K562 (cell line): ENCODE measurements around the gene IFNAR2. TPM values are rescaled to one million over a fixed set of nuclear protein-coding genes. Genes with fewer than 3 reads are reported as not detected.

Experiments used
- ATAC-seq: fragments of 200-7000 bp; cut with Tn5 transposase; 3 replicates; pipeline ENCODE4 v1.9.1; 2020; ENCODE audit warnings: moderate library complexity
- BruUV-seq: library from RNA; stranded (reverse); fragments of 400-500 nt; replicated peaks from 2 replicates; lab custom pipeline; 2021; lab: Mats Ljungman, UMichigan
- CTCF ChIA-PET: fragments of 300-600 bp; formaldehyde crosslinking; extraction: SDS; loops from one replicate; lab custom pipeline; 2021; ENCODE audit warnings: low intra/inter-chr PET ratio; lab: Yijun Ruan, JAX
- POLR2A ChIA-PET: fragments of 300-600, 350-650 bp; sonication (Branson Sonifier 250); formaldehyde crosslinking; extraction: SDS; loops from one replicate; lab custom pipeline; 2021; ENCODE audit warnings: antibody characterized with exemption, inconsistent platforms; lab: Yijun Ruan, JAX
- DNase-seq, 4 experiments: peaks; one replicate each; pipeline versions ENCODE4 v3.0.0 to v3.0.0-alpha.2; 2011 to 2018; ENCODE audit warnings: low spot score in 3 of 4, mixed read lengths in 3 of 4; ENCODE audit errors: extremely low read depth in 1 of 4
- FAIRE-seq: peaks from 2 replicates; lab custom pipeline; 2011; peaks lifted over from hg19 to GRCh38; lab: Jason Lieb, UNC
- H2AFZ ChIP-seq: 2 replicates; pipeline ENCODE4 v1.6.0; 2011; ENCODE audit warnings: low read depth, low read length, control low read depth, inconsistent platforms
- H3K27ac ChIP-seq: fragments of 200-600 bp; 3 replicates; pipeline ENCODE4 v1.8.0; 2011; ENCODE audit warnings: low read depth, mild to moderate bottlenecking, control low read depth, inconsistent platforms, low read length, moderate library complexity, mixed read lengths; ENCODE audit errors: extremely low read depth
- H3K27me3 ChIP-seq, 2 experiments: fragments of 300-600 bp in 1 of 2; 2 replicates in 1 of 2; 3 replicates in 1 of 2; pipeline versions ENCODE4 v1.6.0 to v1.8.0; 2011; ENCODE audit warnings: inconsistent platforms in 2 of 2, low read length in 2 of 2, mild to moderate bottlenecking in 1 of 2, mixed read lengths in 1 of 2, moderate library complexity in 1 of 2; ENCODE audit not compliant: control insufficient read depth in 2 of 2, insufficient read depth in 2 of 2
- H3K36me3 ChIP-seq: fragments of 300-600 bp; 3 replicates; pipeline ENCODE4 v1.8.0; 2011; ENCODE audit warnings: mild to moderate bottlenecking, low read length, inconsistent platforms; ENCODE audit not compliant: control insufficient read depth, insufficient read depth
- H3K4me1 ChIP-seq, 2 experiments: fragments of 200-600 bp in 1 of 2; replicated peaks in 1 of 2; 2 replicates in 1 of 2; 3 replicates in 1 of 2; pipeline versions ENCODE4 v1.5.1 to v1.8.0; 2011; ENCODE audit warnings: inconsistent platforms in 2 of 2, low read length in 2 of 2, mild to moderate bottlenecking in 1 of 2, mixed read lengths in 1 of 2, moderate library complexity in 1 of 2; ENCODE audit not compliant: control insufficient read depth in 2 of 2, insufficient read depth in 2 of 2
- H3K4me2 ChIP-seq: 2 replicates; pipeline ENCODE4 v1.6.1; 2011; ENCODE audit warnings: low read length, control low read depth, inconsistent platforms, mixed read lengths; ENCODE audit not compliant: insufficient read depth
- H3K4me3 ChIP-seq: fragments of 200-600 bp; sonication (generic), shearing (Covaris generic); 2 replicates; pipeline ENCODE4 v1.5.1; 2016; ENCODE audit warnings: control low read depth, inconsistent platforms
- H3K79me2 ChIP-seq: fragments of 200-600 bp; 3 replicates; pipeline ENCODE4 v1.8.0; 2011; ENCODE audit warnings: low read length, inconsistent platforms; ENCODE audit not compliant: control insufficient read depth, insufficient read depth
- H3K9ac ChIP-seq, 2 experiments: 2 replicates each; pipeline versions ENCODE4 v1.6.0 to v1.6.1; 2011; ENCODE audit warnings: low read depth in 2 of 2, low read length in 2 of 2, control low read depth in 1 of 2, inconsistent platforms in 1 of 2, mild to moderate bottlenecking in 1 of 2, mixed read lengths in 1 of 2; ENCODE audit not compliant: insufficient read depth in 1 of 2
- H3K9me1 ChIP-seq: one replicate; pipeline ENCODE4 v1.6.0; 2011; ENCODE audit warnings: inconsistent platforms, mild to moderate bottlenecking, low read length, moderate library complexity; ENCODE audit not compliant: control insufficient read depth, insufficient read depth
- H3K9me3 ChIP-seq: replicated peaks from 2 replicates; pipeline ENCODE4 v1.5.1; 2011; ENCODE audit warnings: low read depth, low read length, inconsistent platforms; ENCODE audit not compliant: control insufficient read depth, insufficient read depth
- H4K20me1 ChIP-seq: replicated peaks from 2 replicates; pipeline ENCODE4 v1.6.1; 2011; ENCODE audit warnings: low read length, inconsistent platforms, mixed read lengths; ENCODE audit not compliant: control insufficient read depth, insufficient read depth
- BCOR ChIP-seq: fragments of 450-650 bp; IDR thresholded peaks from 2 replicates; pipeline ENCODE4 v1.6.1; 2016
- BRF2 ChIP-seq: IDR thresholded peaks from 3 replicates; pipeline ENCODE4 v1.6.1; 2011; ENCODE audit warnings: borderline replicate concordance, mild to moderate bottlenecking; ENCODE audit not compliant: insufficient read length, insufficient read depth
- CBX2 ChIP-seq: fragments of 200-600 bp; sonication (generic); IDR thresholded peaks from one replicate; pipeline ENCODE4 v1.6.1; 2012; ENCODE audit warnings: mild to moderate bottlenecking, low read length, inconsistent platforms; ENCODE audit not compliant: insufficient read depth, poor library complexity, severe bottlenecking
- CEBPG ChIP-seq, 3 experiments: fragments of 200-800 bp in 1 of 3; sonication (Bioruptor generic) in 1 of 3; sonication (generic) in 1 of 3; formaldehyde crosslinking in 1 of 3; IDR thresholded peaks in 2 of 3; conservative IDR thresholded peaks in 1 of 3; 2 replicates each; pipeline versions ENCODE4 v1.6.1 to v1.8.0; 2016 to 2022; ENCODE audit warnings: missing compliant biosample characterization in 2 of 3, missing genetic modification characterization in 2 of 3, mild to moderate bottlenecking in 1 of 3, missing genetic modification reagents in 1 of 3
- GABPB2 ChIP-seq: fragments of 250-450 bp; sonication (Bioruptor Pico); conservative IDR thresholded peaks from 2 replicates; pipeline ENCODE4 v1.5.1; 2021; ENCODE audit warnings: mild to moderate bottlenecking
- HBP1 ChIP-seq: fragments of 450-650 bp; formaldehyde crosslinking; IDR thresholded peaks from 2 replicates; pipeline ENCODE4 v1.4.0; 2022; ENCODE audit warnings: missing genetic modification characterization
- LEF1 ChIP-seq: fragments of 450-650 bp; IDR thresholded peaks from 2 replicates; pipeline ENCODE4 v1.6.1; 2016; ENCODE audit warnings: mild to moderate bottlenecking
- MTA1 ChIP-seq: fragments of 450-650 bp; IDR thresholded peaks from 2 replicates; pipeline ENCODE4 v1.6.1; 2017; ENCODE audit warnings: borderline replicate concordance
- SIN3B ChIP-seq: fragments of 450-650 bp; IDR thresholded peaks from 2 replicates; pipeline ENCODE4 v1.6.1; 2017; ENCODE audit warnings: low read depth, mild to moderate bottlenecking, moderate library complexity
- SPI1 ChIP-seq: IDR thresholded peaks from 2 replicates; pipeline ENCODE4 v1.6.1; 2011; ENCODE audit warnings: low read depth, low read length, control low read depth, borderline replicate concordance
- ZNF589 ChIP-seq: fragments of 200-800 bp; sonication (Bioruptor generic); IDR thresholded peaks from 2 replicates; pipeline ENCODE4 v1.6.1; 2016; ENCODE audit warnings: low read depth, missing genetic modification characterization, missing compliant biosample characterization
- WGBS: fragments of 100-300 bp; shearing (Covaris generic); methylation state at CpG from one replicate; pipeline ENCODE4 v1.1.6; 2016; ENCODE audit warnings: low coverage, mixed read lengths; ENCODE audit not compliant: insufficient coverage; ENCODE audit errors: missing lambda C conversion rate; 5-methylcytosine and 5-hydroxymethylcytosine counted together
- in situ Hi-C: fragments of 300-500 bp; cut with MboI; formaldehyde crosslinking; loops from 4 replicates; pipeline ENCODE4 v1.15.0; 2018; ENCODE audit warnings: inconsistent platforms, mixed read lengths
- intact Hi-C: fragments of 100-400 bp; cut with micrococcal nuclease; formaldehyde crosslinking; loops from 2 replicates; pipeline ENCODE4 v1.14.2; 2022
- polyA plus RNA-seq, 8 experiments: library from polyadenylated mRNA; depleted of rRNA in 4 of 8; stranded (reverse) in 5 of 8; unstranded in 3 of 8; fragments of >200 nt; fragmentation: Nextera tagmentation in 2 of 8; fragmentation: Illumina TruSeq in 1 of 8; extraction: Ambion mirVana in 2 of 8; extraction: Trizol in 1 of 8; gene quantifications; 2 replicates each; pipeline versions ENCODE4 v1.2.1 to v1.2.3, GENCODE V29; 2011 to 2014; ENCODE audit warnings: inconsistent platforms in 1 of 8, missing spikeins in 1 of 8
- total RNA-seq, 7 experiments: library from RNA; depleted of rRNA in 6 of 7; stranded (reverse); fragments of >200 nt in 6 of 7; fragmentation: Illumina TruSeq in 2 of 7; extraction: Trizol in 2 of 7; gene quantifications; 2 replicates each; pipeline versions ENCODE4 v1.2.1 to v1.2.3, GENCODE V29; 2011 to 2021; ENCODE audit warnings: low replicate concordance in 1 of 7

The IFNAR2 gene
- total and polyA plus RNA-seq, 9 of the 15 experiments (the other 6 are each of a cell fraction or from before 2014, with no cell fraction given): 1.7 to 48.3 (median 8.4) TPM

DNA sequence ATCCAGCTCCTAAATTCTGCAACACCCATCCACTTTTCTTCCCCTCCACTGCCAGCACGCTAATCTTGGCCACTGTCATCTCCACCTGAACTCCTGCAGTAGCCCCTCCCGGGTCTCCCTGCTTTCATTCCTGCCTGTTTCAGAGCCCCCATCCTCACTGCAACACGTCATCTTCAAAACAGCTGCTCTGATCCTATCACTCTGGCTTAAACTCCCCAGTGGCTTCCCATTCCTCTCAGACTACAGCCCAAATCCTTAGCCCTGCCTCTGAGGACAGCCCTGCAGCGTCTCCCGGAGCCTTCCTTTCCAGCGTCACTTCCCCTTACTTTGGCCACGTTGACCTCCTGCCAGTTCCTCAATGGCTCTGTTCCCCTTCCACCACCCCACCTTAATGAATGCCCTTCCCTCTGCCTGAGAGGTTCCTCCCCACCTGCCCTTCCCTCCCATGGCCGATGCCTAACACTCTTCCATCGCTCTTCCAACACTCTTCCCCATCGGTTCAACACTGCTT lies 22.9 kb upstream of the IFNAR2 start:
- Histone ChIP-seq H2AFZ (no peak overlapping the region), H3K9ac (no peak overlapping the region), H3K4me3 (no peak overlapping the region), H3K27ac (no peak overlapping the region), H3K27me3 (no peaks in the 10 kb centered on the region), H3K9me3 (0 out of 2 replicates have a peak, but pooled peaks cover 3% of the 10 kb centered on the region), H4K20me1 (no peaks in the 10 kb centered on the region), H3K9me1 (no peaks in the 10 kb centered on the region), H3K4me2 (no peak overlapping the region), H3K79me2 (no peaks in the 10 kb centered on the region), H3K4me1 (peaks cover 8 to 16% of the 10 kb centered on the region in 2 experiments; a peak in 4 of 5 replicates), H3K36me3 (no peaks in the 10 kb centered on the region)
- CTCF ChIA-PET: no interaction called here
- no peak for FAIRE-seq
- in situ Hi-C loops: no loop called here
- no TSS peak for BruUV-seq
- intact Hi-C loops: no loop called here
- POLR2A ChIA-PET: interaction anchor here (0.6 kb wide), 1 partner anchor 60 kb away, joined by 3 read pairs; the partner anchor contains the start of gene IL10RB
- no peak for ATAC-seq
- DNase-seq: no peak
- 25% methylated on average over 10 of the region's 10 CpGs for WGBS
- TF ChIP-seq CBX2 (no peak), SPI1 (0 out of 2 replicates have a peak, but pooled peaks have one; percentile 29)

DNA sequence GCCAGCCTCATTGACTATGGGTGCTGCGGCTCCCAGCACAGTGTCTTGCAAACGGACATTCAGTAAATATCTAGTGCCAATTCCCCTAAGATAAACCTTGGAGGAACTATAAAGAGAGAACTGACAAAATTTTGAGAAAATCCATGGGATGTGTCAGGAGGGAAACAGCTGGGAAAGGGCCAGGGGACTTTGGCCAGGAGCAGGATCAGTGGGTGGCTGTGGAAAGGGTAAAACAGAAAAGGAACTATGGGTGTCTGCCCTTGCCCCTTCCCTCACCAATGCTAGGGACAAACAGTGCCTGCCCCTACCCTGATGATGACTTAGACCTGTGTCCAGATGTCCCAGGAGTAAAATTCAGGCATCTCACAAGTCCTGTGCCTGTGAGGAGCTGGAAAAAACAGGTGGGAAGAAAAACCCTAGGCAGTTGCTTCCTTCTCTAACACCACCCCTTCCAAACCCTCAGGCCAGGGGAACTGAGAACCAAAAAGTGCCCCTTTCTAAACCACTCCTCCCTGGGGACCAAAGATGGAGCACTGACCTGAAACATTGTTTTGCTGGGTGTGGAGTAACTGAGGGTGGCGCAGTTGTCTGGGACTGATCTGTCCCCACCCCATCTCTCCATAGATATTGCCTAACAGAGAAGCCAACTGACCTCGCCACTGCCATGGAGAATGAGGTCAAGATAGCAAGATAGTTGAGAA lies 22.1 kb upstream of the IFNAR2 start:
- BruUV-seq: no TSS peak
- no peak overlapping the region for H3K4me3 ChIP-seq
- no peak overlapping the region for H3K9ac ChIP-seq
- H3K4me1 ChIP-seq: peaks cover 16 to 23% of the 10 kb centered on the region in 2 experiments; a peak in 4 of 5 replicates
- ChIA-PET CTCF (no interaction called here), POLR2A (no interaction called here)
- H3K27me3 ChIP-seq: no peaks in the 10 kb centered on the region
- 14% methylated on average over 4 of the region's 4 CpGs for WGBS
- DNase-seq: no peak
- no peaks in the 10 kb centered on the region for H3K36me3 ChIP-seq
- intact Hi-C loops: no loop called here
- H3K9me1 ChIP-seq: no peaks in the 10 kb centered on the region
- no peak overlapping the region for H3K4me2 ChIP-seq
- no peak overlapping the region for H3K27ac ChIP-seq
- FAIRE-seq: no peak
- 0 out of 2 replicates have a peak, but pooled peaks cover 3% of the 10 kb centered on the region for H3K9me3 ChIP-seq
- no peaks in the 10 kb centered on the region for H3K79me2 ChIP-seq
- ATAC-seq: no peak
- no peaks in the 10 kb centered on the region for H4K20me1 ChIP-seq
- no peak overlapping the region for H2AFZ ChIP-seq
- in situ Hi-C loops: no loop called here
- TF ChIP-seq BRF2 (no peak), CEBPG (CRISPR knock-in tag; IDR thresholded peaks at IDR 0.05) (no peak), CEBPG (tag; conservative IDR thresholded peaks at IDR 0.05 in 1 of 2, IDR thresholded peaks at IDR 0.05 in 1 of 2) (no peak), HBP1 (no peak), SIN3B (no peak), ZNF589 (no peak), MTA1 (no peak), LEF1 (no peak), BCOR (no peak), GABPB2 (CRISPR knock-in tag) (no peak)
